A673 (cell line): ENCODE data around the gene RPS6KA5. TPM values are rescaled to one million over a fixed set of nuclear protein-coding genes. Genes with fewer than 3 reads are reported as not detected.

Experiments
- BruUV-seq: library from RNA; stranded (reverse); fragments of 400-500 nt; replicated peaks from 2 replicates; lab custom pipeline; 2021; lab: Mats Ljungman, UMichigan
- CTCF ChIA-PET: fragments of 300-600 bp; sonication (Branson Sonifier 250); formaldehyde crosslinking; loops from one replicate; lab custom pipeline; 2022; ENCODE audit warnings: antibody characterized with exemption; lab: Charles Lee
- POLR2A ChIA-PET: fragments of 300-600 bp; sonication (Branson Sonifier 250); formaldehyde crosslinking; loops from one replicate; lab custom pipeline; 2022; ENCODE audit warnings: antibody characterized with exemption; ENCODE audit not compliant: low non-redundant PET; lab: Charles Lee
- DNase-seq: peaks from one replicate; pipeline ENCODE4 v3.0.0-alpha.2; 2015; ENCODE audit warnings: low spot score
- H3K27ac ChIP-seq: fragments of 200-600 bp; sonication (generic); 2 replicates; pipeline ENCODE4 v1.5.1; 2016; ENCODE audit warnings: mixed run types, low read depth, mild to moderate bottlenecking, mixed read lengths, antibody characterized with exemption, low read length; ENCODE audit not compliant: poor library complexity, severe bottlenecking
- H3K27me3 ChIP-seq: fragments of 200-600 bp; sonication (generic); replicated peaks from 2 replicates; pipeline ENCODE4 v1.6.1; 2017; ENCODE audit warnings: mixed run types, low read depth, mild to moderate bottlenecking, mixed read lengths, antibody characterized with exemption, low read length; ENCODE audit not compliant: insufficient read depth, poor library complexity
- H3K36me3 ChIP-seq: fragments of 200-600 bp; sonication (generic); 2 replicates; pipeline ENCODE4 v1.6.1; 2016; ENCODE audit warnings: mixed run types, mild to moderate bottlenecking, mixed read lengths, antibody characterized with exemption, low read length; ENCODE audit not compliant: insufficient read depth, poor library complexity, severe bottlenecking
- H3K4me1 ChIP-seq: fragments of 200-600 bp; sonication (generic); 2 replicates; pipeline ENCODE4 v1.6.1; 2017; ENCODE audit warnings: mixed run types, mild to moderate bottlenecking, mixed read lengths, antibody characterized with exemption, low read length; ENCODE audit not compliant: insufficient read depth, poor library complexity, severe bottlenecking
- H3K4me3 ChIP-seq: fragments of 200-600 bp; sonication (generic); 2 replicates; pipeline ENCODE4 v1.5.1; 2016; ENCODE audit warnings: low read depth, mixed run types, mild to moderate bottlenecking, mixed read lengths, low read length; ENCODE audit not compliant: poor library complexity, severe bottlenecking
- H3K9me3 ChIP-seq: fragments of 200-600 bp; sonication (generic); 2 replicates; pipeline ENCODE4 v1.6.1; 2016; ENCODE audit warnings: mixed run types, low read depth, mild to moderate bottlenecking, mixed read lengths, antibody characterized with exemption, low read length; ENCODE audit not compliant: poor library complexity, severe bottlenecking
- CTCF ChIP-seq: fragments of 300-800, 200-600 bp; sonication (generic); conservative IDR thresholded peaks from 2 replicates; pipeline ENCODE4 v1.5.1; 2017; ENCODE audit warnings: low read depth, mild to moderate bottlenecking, antibody characterized with exemption, low read length, moderate library complexity, mixed read lengths
- EZH2 ChIP-seq: fragments of 200-600 bp; sonication (generic); IDR thresholded peaks from 2 replicates; pipeline ENCODE4 v1.6.1; 2017; ENCODE audit warnings: borderline replicate concordance, low read depth, mild to moderate bottlenecking, mixed read lengths, antibody characterized with exemption, low read length; ENCODE audit not compliant: poor library complexity, severe bottlenecking
- intact Hi-C: fragments of 100-400 bp; cut with micrococcal nuclease; formaldehyde crosslinking; loops from one replicate; pipeline ENCODE4 v1.10.0; 2022; ENCODE audit not compliant: unreplicated experiment
- total RNA-seq: library from RNA; stranded (reverse); gene quantifications from 2 replicates; pipeline ENCODE4 v1.2.3, GENCODE V29; 2021

RPS6KA5 gene
- total RNA-seq, 1 experiment from 2014 or later, result 7.6 TPM

DNA sequence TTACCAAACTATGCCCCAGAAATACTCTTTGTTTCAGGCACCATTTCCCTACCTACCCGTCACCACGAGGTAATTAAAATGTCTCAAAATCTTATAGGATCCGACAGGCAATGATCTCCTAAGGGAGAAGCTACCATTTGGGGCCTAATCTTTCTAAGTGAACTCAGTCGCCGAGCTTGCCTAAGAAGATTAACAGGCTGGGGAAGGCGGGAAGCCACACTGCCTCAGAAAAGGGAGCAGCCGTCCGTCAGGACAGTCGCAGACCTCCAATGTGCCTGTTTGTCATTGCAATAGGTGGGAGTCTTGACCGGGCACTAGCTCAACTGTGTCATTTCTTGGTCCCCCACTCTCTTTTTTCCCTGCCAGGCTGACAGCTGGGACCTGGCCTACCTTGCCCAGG is 248.8 kb downstream of the RPS6KA5 start:
- Histone ChIP-seq H3K9me3 (no peaks in the 10 kb centered on the region), H3K4me1 (peaks cover 4% of the 10 kb centered on the region), H3K27me3 (no peaks in the 10 kb centered on the region), H3K36me3 (no peaks in the 10 kb centered on the region), H3K27ac (no peak overlapping the region), H3K4me3 (no peak overlapping the region)
- BruUV-seq, result no TSS peak
- intact Hi-C loops, result no loop called here
- no peak for DNase-seq
- no peak for TF ChIP-seq EZH2
- TF ChIP-seq CTCF, result no peak
- ChIA-PET POLR2A (no interaction called here), CTCF (no interaction called here)

- no peaks in the 10 kb centered on the region for H3K9me3 ChIP-seq
- intact Hi-C loops, result no loop called here
- H3K4me3 ChIP-seq, result no peak overlapping the region
- no peaks in the 10 kb centered on the region for H3K36me3 ChIP-seq
- no peaks in the 10 kb centered on the region for H3K27me3 ChIP-seq
- no peak for DNase-seq
- TF ChIP-seq EZH2 (no peak), CTCF (no peak)
- ChIA-PET POLR2A (no interaction called here), CTCF (no interaction called here)
- peaks cover 4% of the 10 kb centered on the region for H3K4me1 ChIP-seq
- H3K27ac ChIP-seq, result no peak overlapping the region
- no TSS peak for BruUV-seq
These were observed 249.6 kb downstream of the RPS6KA5 start for GRCh38 chr14:90810806-90811205.

GRCh38 chr14:90809530-90810312 is 250.7 kb downstream of the RPS6KA5 start:
- BruUV-seq, result no TSS peak
- Histone ChIP-seq H3K4me1 (peaks cover under 1% of the 10 kb centered on the region), H3K27me3 (no peaks in the 10 kb centered on the region), H3K4me3 (no peak overlapping the region), H3K36me3 (no peaks in the 10 kb centered on the region), H3K9me3 (no peaks in the 10 kb centered on the region), H3K27ac (no peak overlapping the region)
- intact Hi-C loops, result no loop called here
- DNase-seq, result no peak
- POLR2A ChIA-PET, result no interaction called here
- CTCF ChIA-PET, result no interaction called here
- TF ChIP-seq EZH2, result no peak
- TF ChIP-seq CTCF, result no peak
